Fibroblast of pulmonary artery (primary cell): Measurements from ENCODE around the gene MSMO1.

Experiments
- DNase-seq: peaks from one replicate; pipeline ENCODE4 v3.0.0-alpha.2; 2010; ENCODE audit warnings: low read depth
- H3K4me3 ChIP-seq: replicated peaks from 2 replicates; pipeline ENCODE4 v1.5.1; 2011; ENCODE audit warnings: low read depth, mild to moderate bottlenecking, control low read depth, low read length, moderate library complexity
- TF ChIP-seq, protein P1 (sequence below): IDR thresholded peaks from 2 replicates; pipeline ENCODE4 v1.5.1; 2011; ENCODE audit warnings: mild to moderate bottlenecking, control low read depth, low read length, inconsistent platforms; ENCODE audit errors: missing control alignments

MSMO1 gene

DNA sequence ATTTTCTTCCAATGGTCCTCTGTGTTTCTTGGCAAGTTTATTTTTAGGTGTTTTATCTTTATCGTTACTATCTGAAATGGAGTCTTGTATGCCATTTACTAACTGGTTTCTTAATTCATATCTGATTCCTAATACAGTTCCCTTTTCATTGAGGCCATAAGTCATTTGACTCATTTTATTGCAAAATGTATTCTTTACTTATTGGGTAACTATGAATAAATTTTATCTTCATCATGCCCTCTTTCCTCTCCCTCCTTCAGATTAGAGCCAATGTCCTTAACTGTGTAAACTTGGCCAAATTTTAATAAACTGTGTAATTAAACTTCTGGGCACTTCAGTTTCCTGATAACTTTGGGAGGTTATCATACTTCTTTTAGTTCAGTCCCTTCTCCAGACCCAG lies 19.3 kb upstream of the MSMO1 start:
- TF ChIP-seq, protein P1, sequence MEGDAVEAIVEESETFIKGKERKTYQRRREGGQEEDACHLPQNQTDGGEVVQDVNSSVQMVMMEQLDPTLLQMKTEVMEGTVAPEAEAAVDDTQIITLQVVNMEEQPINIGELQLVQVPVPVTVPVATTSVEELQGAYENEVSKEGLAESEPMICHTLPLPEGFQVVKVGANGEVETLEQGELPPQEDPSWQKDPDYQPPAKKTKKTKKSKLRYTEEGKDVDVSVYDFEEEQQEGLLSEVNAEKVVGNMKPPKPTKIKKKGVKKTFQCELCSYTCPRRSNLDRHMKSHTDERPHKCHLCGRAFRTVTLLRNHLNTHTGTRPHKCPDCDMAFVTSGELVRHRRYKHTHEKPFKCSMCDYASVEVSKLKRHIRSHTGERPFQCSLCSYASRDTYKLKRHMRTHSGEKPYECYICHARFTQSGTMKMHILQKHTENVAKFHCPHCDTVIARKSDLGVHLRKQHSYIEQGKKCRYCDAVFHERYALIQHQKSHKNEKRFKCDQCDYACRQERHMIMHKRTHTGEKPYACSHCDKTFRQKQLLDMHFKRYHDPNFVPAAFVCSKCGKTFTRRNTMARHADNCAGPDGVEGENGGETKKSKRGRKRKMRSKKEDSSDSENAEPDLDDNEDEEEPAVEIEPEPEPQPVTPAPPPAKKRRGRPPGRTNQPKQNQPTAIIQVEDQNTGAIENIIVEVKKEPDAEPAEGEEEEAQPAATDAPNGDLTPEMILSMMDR: no peak
- H3K4me3 ChIP-seq: no peak overlapping the region
- no peak for DNase-seq

DNA sequence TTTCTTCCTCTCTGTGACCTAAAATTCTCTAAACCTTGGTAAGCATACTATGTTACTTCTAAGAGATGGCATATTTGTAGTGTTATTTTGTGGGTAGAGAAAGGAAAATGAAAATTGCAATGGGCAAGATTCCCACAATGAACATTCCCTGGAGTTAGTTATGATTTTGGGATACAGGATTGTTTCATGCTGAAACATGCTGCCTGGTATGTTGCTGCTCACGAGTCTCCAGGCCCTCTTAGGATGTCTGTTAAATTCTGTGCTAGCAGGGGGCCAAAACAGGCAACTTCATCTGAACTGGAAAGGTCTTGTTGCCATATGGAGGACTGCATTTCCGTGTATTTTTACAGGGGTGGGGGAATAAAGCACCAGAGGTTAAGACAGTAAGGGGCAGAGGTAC lies 18.9 kb upstream of the MSMO1 start:
- H3K4me3 ChIP-seq: no peak overlapping the region
- no peak for DNase-seq
- TF ChIP-seq, protein P1: no peak

DNA sequence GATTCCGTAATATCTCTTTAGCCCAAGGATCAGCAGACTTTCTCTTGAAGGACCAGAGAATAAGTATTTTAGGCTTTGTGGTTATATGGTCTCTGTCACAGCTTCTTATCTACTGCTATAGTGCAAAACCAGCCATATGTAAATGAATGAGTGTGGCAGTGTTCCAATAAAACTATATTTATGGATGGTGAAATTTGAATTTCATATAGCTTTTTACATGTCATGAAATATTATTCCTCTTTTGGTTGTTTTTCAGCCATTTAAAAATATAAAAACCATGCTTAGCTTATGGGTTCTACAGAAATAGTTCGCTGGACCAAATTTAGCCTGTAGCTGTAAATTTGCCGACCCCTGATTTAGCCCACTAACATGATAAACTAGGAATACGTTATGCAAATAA lies 18.0 kb upstream of the MSMO1 start:
- DNase-seq: no peak

DNA sequence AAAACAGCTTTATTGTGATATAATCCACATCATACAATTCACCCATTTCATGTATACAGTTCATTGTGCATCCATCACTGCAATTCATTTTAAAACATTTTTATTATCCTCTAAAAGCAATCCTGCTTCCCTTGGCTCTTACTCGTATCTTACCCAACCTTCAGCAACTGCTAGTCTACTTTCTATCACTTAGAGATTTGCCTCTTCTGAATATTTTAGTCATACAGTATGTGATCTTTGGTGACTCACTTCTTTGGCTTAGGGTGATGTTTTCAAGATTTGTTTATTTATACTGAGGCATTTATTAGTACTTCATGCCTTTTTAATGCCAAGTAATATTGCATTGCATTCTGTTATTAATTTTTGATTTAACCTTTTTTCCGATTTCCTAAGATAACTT lies 15.0 kb upstream of the MSMO1 start:
- no peak overlapping the region for H3K4me3 ChIP-seq
- peak; percentile 67 for DNase-seq
- TF ChIP-seq, protein P1: no peak

More for the DNA sequence above, 18.0 kb upstream of the MSMO1 start:
- TF ChIP-seq, protein P1: no peak
- no peak overlapping the region for H3K4me3 ChIP-seq

DNA sequence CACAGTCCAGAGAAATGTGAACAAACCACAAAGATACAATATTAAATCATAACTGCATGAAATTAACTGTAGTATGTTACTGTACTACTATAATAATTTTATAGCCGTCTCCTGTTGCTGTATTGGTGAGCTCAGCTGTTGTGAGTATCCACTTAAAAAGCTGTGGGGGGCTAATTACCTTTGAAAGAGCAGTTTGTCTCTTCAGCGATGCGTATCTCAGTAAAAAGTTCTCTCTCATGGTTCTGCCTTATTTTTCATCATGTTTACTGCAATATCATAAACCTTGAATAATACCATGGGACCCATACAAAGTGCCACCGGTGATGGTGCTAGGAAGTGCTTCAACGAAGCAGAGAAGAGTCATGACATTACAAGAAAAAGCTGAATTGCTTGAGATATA lies 8.4 kb upstream of the MSMO1 start:
- TF ChIP-seq, protein P1: no peak
- no peak overlapping the region for H3K4me3 ChIP-seq
- DNase-seq: no peak

DNA sequence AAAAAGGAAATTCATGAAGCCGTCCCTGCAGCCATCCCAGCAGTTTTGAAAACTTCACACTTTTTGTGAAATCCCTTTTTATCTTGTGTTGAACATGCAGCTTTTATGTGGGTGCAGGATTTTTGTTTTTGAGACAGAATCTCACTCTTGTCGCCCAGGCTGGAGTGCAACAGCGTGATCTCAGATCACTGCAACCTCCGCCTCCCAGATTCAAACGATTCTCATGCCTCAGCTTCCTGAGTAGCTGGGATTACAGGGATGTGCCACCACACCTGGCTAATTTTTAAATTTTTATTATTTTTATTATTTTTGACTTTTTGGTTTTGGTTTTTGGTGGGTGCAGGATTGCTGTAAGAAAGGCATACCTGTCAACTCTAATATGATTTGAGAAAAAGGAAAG lies 8.0 kb upstream of the MSMO1 start:
- DNase-seq: no peak
- TF ChIP-seq, protein P1: no peak
- no peak overlapping the region for H3K4me3 ChIP-seq

DNA sequence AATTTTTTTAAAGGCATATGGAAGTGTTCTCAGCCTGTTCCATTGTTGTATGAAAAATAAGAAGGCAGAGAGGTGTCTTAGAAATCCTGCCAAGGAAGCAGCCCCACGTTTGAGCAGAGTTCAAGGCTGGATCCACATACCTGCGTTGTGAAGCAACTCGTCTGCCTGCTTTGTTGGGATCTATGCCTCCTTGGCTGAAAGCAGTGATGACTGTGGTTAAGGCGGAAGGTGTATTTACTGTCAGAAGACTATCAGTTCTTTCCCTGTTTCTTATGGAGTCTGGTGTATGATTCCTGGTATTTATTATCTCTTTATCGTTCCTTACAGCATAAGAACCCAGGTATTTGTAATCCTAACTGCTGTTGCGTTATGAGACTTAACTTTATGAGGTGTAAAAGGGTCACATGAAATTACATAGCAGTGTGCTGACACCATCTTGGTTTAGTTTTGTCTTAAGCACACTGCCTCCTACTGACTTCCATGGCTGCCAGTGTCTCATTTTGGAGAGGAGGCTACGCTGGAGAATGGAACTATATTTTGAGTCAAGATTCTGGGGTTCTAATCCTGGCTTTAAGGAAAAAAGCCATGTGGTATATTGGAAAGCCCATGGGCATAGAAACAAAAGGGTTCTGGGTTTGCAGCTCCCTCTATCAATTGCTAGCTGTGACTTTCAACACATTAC lies 3.1 kb upstream of the MSMO1 start:
- TF ChIP-seq, protein P1: no peak
- DNase-seq: no peak

More for the DNA sequence above, 3.1 kb upstream of the MSMO1 start:
- H3K4me3 ChIP-seq: no peak overlapping the region
